BE2C (cell line): ENCODE data around the gene JAKMIP1.
A peak's percentile ranks its signal among the peaks of the same experiment; 100 is the strongest.

Experiments used
- DNase-seq: peaks from one replicate; pipeline ENCODE4 v3.0.0-alpha.2; 2020
- H3K27me3 ChIP-seq: fragments of 250-450 bp; sonication (Bioruptor Pico); 2 replicates; pipeline ENCODE4 v1.5.1; 2020; ENCODE audit warnings: mild to moderate bottlenecking
- H3K36me3 ChIP-seq: fragments of 250-450 bp; sonication (Bioruptor Pico); 2 replicates; pipeline ENCODE4 v1.5.1; 2020; ENCODE audit warnings: mild to moderate bottlenecking
- H3K4me1 ChIP-seq: fragments of 250-450 bp; sonication (Bioruptor Pico); 2 replicates; pipeline ENCODE4 v1.5.1; 2020
- H3K4me3 ChIP-seq: 2 replicates; pipeline ENCODE4 v1.5.1; 2011; ENCODE audit warnings: low read depth, low read length
- H3K9me3 ChIP-seq: fragments of 250-450 bp; sonication (Bioruptor Pico); 2 replicates; pipeline ENCODE4 v1.5.1; 2020
- CTCF ChIP-seq: IDR thresholded peaks from 2 replicates; pipeline ENCODE4 v1.5.1; 2012; ENCODE audit warnings: mild to moderate bottlenecking, low read depth, low read length

Gene JAKMIP1

GRCh38 chr4:6087669-6088341 lies 112.5 kb downstream of the JAKMIP1 start:
- H3K9me3 ChIP-seq: no peaks in the 10 kb centered on the region
- no peaks in the 10 kb centered on the region for H3K27me3 ChIP-seq
- no peaks in the 10 kb centered on the region for H3K4me1 ChIP-seq
- peak; percentile 91 for TF ChIP-seq CTCF
- peak; percentile 67 for DNase-seq
- H3K4me3 ChIP-seq: no peak overlapping the region
- no peaks in the 10 kb centered on the region; the same call in 1 of the 2 replicates for H3K36me3 ChIP-seq

- no peaks in the 10 kb centered on the region; the same call in 1 of the 2 replicates for H3K36me3 ChIP-seq
- H3K27me3 ChIP-seq: no peaks in the 10 kb centered on the region
- no peak for TF ChIP-seq CTCF
These were observed 113.5 kb downstream of the JAKMIP1 start for GRCh38 chr4:6086846-6087245.

GRCh38 chr4:6085691-6086628 lies 114.4 kb downstream of the JAKMIP1 start:
- no peaks in the 10 kb centered on the region for H3K4me1 ChIP-seq
- no peaks in the 10 kb centered on the region; the same call in 1 of the 2 replicates for H3K36me3 ChIP-seq
- no peak for DNase-seq
- no peak for TF ChIP-seq CTCF
- H3K27me3 ChIP-seq: no peaks in the 10 kb centered on the region
- H3K4me3 ChIP-seq: no peak overlapping the region
- no peaks in the 10 kb centered on the region for H3K9me3 ChIP-seq

More at GRCh38 chr4:6086846-6087245, 113.5 kb downstream of the JAKMIP1 start:
- H3K9me3 ChIP-seq: no peaks in the 10 kb centered on the region
- no peaks in the 10 kb centered on the region for H3K4me1 ChIP-seq
- no peak for DNase-seq
- no peak overlapping the region for H3K4me3 ChIP-seq

GRCh38 chr4:6085028-6085690 lies 115.2 kb downstream of the JAKMIP1 start:
- TF ChIP-seq CTCF: no peak

GRCh38 chr4:6079965-6080364 lies 120.4 kb downstream of the JAKMIP1 start:
- no peaks in the 10 kb centered on the region for H3K9me3 ChIP-seq
- no peak for DNase-seq
- TF ChIP-seq CTCF: no peak
- no peaks in the 10 kb centered on the region for H3K27me3 ChIP-seq
- no peaks in the 10 kb centered on the region for H3K4me1 ChIP-seq
- H3K4me3 ChIP-seq: no peak overlapping the region
- no peaks in the 10 kb centered on the region; the same call in 1 of the 2 replicates for H3K36me3 ChIP-seq

More at GRCh38 chr4:6085028-6085690, 115.2 kb downstream of the JAKMIP1 start:
- Histone ChIP-seq H3K27me3 (no peaks in the 10 kb centered on the region), H3K36me3 (no peaks in the 10 kb centered on the region; the same call in 1 of the 2 replicates), H3K4me3 (no peak overlapping the region), H3K9me3 (no peaks in the 10 kb centered on the region), H3K4me1 (no peaks in the 10 kb centered on the region)
- DNase-seq: no peak
